GM21367 (cell line): ENCODE results near the gene TMEM242.
"Not testable (repeated sequence)": the region's sequence is repeated elsewhere in the genome, so short reads cannot be mapped to it uniquely, and the experiment has no call there.

Experiments
- ATAC-seq: cut with Tn5 transposase; IDR thresholded peaks from one replicate; pipeline ENCODE4 v1.9.1; 2021; ENCODE audit not compliant: unreplicated experiment

The TMEM242 gene

DNA sequence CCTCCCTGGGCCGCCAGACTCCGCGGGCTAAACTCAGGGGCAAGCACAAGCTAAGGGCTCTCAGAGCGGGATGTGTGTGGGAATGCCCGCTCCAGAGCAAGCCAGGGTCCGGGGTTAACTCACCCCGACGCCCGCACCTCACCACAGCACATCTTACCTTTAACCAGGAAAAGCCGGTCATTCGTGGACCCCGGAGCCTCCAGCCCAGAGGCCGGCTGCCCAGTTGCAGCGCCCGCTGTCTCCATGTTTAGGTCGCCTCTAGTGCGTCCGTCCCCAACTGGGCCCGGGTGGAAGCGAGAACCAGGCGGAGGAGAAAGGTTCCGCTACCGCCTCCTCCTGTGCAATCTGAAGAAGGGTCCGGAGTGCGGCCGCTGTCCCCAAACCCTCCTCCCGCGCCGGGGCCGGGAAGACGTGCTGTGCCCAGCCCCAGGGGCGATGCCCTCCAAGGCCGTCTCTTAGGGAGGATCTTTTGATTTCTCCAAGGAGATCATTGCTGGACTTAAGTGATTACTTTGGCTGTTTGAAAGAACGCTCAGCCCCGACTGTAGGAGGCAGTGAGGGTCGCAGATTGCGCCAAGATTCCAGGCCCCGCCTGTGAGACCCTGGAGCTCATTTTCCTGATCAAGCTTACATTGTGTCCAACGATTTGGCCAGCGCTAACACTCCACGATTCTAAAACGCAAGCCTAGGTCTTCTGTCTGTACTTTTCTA is at the start of gene TMEM242:
Gene TMEM242, minus strand, starts transcription at position 265 of the 711 bp plus-strand sequence. Its CDS starts 20 bp downstream, at position 245.
- ATAC-seq: peak; percentile 81

DNA sequence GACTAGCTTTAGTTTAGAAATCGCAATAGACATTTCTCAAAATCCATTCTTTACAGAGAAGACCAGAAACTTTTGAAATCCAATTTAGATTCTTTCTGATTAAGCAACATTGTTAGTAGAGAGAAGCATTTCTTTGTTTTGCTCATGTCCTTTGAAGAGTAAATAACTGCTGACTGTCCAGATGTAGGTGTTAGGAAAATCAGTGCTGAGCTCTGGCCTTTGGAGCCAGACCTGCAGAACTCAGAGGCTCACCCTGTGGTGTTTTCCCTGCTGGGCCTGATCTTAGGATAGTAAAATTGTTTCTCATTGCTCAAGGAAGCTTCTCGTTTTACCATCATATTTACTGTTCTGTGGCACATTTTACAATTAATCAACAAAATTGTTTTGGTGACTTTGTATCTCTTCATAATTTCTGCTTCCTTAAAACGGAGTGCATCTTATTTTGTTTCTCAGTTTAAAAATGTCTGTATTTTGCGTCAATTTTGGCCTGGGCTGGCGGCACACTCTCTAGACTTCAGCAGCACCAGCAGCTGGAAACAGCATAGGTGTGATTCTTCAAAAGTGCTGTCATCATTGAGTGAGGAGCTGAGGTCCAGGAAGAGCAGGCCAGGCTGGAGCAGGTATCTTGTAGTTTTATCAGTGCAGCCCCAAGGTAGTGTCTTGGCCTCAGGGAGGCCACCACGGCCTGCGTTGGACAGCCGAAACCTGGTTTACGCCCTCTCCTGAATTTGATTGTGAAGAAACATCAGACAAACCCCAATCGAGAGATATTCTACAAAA is 49.4 kb upstream of the TMEM242 start:
- no peak for ATAC-seq

DNA sequence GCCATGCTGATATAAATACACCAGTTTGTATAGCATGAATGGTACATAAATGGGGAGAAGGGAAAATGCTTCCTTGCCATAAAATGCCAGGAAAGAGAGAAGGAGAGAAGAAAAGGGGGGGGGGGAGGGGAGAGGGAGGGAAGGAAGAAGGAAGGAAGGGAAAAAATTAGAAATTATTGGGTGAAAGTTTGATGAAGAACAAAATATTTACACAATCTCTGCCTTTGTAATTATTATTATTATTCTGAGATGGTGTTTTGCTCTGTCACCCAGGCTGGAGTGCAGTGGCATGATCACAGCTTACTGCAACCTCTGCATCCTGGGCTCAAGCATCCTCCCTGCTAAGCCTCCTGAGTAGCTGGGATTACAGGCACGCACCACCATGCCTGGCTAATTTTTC is 47.4 kb upstream of the TMEM242 start:
- ATAC-seq: no peak

DNA sequence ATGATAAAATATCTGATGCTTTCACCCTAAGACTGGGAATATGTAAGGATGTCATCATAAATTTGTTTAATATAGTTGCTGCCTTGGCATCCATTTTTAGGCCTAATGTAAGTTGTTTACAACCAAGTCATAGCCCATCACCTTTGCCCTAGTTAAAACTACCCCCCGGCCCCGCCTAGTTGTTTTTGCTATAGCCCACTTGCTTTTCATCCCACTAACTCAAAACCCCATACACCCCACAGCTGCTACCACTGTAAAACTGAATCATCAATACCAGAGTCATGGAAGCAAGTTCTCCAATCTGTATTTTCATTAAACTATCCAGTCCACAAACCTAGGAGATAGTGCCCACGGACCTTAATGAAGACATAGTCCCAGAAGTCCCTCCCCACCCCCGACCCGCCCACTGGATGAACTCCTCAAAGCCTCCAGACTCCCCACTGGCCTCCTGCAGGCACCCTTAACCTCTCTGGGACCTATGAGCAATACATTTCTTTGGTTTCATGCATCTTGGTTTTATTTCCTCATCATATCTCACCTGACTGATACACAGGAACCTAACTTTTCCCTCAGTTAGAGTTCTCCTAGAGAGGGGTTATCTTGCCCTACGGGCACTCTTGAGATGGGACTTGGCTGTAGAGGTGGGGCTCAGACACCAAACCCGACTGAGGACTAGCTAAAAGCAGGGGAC is 45.2 kb upstream of the TMEM242 start:
- ATAC-seq: no peak

DNA sequence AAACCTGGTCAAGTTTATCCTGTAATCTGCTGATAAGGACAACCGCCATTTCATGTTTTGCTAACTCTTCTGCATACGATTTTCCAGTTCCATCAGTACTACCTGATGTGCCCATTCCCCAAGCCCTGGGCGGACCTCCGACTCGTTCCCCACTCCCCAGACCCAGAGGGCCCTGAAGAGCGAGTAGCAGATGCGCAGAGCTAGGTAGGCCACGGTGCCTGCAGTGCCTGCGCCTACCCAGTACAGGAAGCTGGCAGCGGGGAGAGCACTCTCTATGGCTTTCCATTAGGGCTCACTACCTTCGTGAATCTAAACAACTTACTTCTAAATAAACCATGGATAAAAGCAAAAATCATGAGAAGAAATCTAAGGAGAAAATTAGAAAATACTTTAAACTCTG is 43.3 kb upstream of the TMEM242 start:
- ATAC-seq: no peak

DNA sequence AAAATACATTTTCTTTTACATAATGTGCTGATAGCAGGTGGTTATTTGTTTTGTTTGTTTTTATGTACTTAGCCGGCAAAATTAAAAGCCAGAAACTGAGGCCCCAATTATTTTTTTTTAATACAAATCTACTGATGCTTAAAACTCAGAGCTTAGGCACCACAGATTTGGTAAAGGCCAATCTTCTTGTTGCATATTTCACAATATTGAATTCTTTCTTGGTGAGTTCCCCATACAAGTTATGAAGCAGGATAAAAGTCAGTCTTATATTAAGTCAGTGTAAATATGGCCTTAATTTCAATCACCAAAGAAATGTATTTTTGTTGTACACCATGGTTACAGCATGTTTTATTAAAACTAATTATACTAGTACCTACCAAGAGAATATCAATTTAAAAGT is 41.4 kb upstream of the TMEM242 start:
- ATAC-seq: no peak

DNA sequence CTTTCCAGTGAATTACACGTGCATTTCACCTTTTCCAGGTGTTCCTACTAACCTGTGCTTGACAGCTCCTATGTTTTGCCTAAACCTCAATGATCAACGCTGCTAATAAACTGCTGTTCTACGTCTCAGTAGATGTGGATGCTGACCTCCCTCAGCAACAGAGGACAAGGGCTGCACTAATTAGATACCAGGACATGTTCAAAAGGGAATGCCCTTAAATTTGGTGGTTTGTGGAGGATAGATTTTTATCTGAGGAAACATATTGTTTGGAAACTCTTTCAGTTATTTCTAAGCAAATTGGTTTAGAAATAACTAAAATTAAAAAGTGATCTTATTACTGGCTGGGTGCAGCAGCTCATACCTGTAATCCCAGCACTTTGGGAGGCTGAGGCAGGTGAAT is 38.6 kb upstream of the TMEM242 start:
- ATAC-seq: no peak

DNA sequence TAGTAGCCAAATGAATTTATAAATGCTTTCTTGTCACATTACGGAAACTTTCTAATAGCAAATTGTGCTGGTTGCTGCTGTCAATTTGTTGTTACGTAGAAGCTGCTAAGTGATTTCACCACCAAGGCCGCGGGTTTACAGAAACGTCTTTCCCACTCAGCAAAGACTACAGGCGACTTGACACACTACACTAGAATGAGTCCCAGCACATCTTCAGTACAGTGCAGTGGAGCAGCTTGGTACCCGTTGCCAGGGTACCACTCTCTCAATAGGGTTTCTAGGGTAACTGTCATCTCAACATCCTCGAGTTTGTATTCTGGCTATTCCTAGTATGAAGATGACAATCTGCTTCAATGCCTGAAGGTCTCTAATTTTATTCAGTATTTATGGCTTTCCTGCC is 35.0 kb upstream of the TMEM242 start:
- no peak for ATAC-seq

DNA sequence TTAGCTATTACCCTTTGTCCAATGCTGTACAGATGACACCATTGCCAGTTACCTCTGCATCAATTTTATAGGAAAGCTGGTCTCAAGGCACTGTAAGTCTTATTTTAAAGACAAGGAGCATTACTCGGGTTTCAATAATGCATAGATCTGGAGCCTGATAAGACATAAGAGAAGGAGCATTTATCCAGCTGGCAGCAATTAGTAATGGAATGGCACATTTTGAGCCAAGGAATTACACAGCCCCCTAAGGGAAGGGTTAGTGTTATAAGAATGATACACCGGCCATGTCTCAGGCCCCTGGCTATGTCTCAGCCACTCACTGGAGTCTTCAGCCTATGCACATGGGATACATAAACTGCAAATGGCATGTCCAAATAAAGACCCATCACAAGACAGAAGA is 23.1 kb upstream of the TMEM242 start:
- no peak for ATAC-seq

DNA sequence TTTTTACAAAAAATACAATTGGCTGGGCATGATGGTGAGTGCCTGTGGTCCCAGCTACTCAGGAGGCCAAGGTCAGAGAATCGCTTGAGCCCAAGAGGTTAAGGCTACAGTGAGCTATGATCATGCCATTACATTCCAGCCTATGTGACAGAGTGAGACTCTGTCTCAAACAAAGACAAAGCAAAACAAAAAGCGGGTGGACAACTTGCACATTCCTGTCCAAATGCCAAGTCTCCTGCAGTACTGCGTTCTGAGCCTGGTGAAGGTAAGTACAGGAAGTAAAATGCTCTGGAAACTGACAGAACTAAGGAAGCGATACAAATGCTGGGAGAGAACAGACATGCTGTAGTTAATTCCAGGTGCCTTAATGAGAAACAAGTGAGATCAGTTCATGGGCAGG is 20.4 kb upstream of the TMEM242 start:
- ATAC-seq: no peak

DNA sequence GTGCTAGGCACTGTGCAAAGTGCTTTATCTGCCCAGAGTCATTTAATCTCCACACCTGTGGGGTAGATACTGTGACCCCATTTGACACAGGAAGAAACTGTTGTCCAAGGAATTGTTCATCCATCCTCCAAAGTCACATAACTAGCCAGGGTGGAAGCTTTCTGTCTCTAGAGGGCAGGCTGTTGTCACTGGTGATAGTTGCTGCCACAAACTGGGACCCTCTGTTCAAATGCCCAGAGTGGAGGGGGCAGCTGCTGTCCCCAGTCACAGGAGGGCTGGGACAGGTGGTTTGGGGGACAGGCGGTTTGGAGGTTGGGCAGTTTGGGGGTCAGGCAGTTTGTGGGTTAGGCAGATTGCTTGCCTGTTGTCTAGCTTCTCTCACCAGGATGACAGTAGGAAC is 16.1 kb upstream of the TMEM242 start:
- no peak for ATAC-seq

DNA sequence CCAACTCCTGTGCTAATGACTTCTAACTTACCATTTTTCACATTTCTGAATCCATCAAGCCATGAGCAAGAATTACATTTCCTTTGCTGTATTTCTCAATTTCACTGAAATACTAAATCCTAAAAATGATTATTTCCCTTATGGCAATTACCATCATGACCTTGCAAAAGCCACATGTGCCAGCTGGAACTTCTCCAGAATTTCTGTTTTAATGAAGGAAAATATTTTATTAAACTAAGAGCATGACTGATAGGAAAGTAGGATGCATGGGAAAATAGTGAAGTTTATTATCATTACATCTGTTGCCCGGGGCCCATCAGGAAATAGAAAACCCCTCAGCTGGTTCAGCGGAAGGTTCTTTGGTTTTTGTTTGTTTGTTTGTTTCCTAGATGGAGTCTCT is 14.4 kb upstream of the TMEM242 start:
- ATAC-seq: no peak

DNA sequence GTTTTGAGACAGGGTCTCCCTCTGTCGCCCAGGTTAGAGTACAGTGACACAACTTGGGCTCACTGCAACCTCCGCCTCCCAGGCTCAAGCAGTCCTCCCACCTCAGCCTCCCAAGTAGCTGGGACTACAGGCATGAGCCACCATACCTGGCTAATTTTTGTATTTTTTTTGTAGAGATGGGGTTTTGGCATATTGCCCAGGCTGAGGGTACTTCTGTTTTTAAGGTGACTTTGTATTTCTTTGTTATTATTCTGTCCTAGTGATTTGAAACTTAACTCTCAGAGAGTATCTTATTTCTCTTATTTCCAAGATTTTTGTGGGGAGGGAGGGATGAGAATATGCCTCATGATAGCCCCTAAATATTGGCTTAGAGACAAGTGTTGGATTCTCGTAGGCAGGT is 14.0 kb upstream of the TMEM242 start:
- not testable (repeated sequence) for ATAC-seq

DNA sequence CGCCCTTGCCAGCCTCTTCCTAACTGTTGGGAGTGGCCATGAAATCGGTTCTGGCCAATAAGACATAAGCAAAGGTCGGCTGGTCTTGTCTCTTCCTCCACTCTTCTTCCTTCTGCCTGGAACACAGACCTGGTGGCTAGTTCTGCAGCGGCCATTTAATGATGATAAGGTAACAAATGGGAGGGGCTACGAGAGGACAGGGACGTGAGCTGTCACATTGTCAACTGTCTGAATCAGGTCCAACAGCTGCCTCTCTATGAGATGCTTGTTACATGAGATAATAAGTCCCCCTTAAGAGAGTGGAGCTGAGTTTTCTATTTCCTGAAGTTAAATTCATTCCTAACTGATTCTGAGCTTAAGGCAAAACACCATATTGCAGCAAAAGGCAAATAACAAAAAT is 12.5 kb upstream of the TMEM242 start:
- no peak for ATAC-seq

DNA sequence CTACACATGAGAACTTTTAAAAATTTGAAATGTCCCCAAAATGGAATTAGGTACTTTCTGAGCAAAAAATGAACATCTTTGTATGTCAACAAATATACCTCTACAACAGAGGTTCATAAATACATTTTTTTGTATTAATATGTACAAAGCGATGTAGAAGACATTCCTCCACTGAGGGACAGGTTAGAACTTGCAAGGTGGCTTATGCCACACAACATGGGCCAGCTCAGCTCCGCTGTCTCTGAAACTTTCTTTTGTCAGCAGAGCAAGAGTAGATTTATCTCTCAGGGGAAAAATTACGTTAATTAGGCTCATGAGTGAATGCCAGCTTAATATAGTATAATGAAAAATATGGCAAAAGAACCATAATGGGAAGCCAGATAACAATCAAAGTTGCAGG is 10.6 kb upstream of the TMEM242 start:
- no peak for ATAC-seq

DNA sequence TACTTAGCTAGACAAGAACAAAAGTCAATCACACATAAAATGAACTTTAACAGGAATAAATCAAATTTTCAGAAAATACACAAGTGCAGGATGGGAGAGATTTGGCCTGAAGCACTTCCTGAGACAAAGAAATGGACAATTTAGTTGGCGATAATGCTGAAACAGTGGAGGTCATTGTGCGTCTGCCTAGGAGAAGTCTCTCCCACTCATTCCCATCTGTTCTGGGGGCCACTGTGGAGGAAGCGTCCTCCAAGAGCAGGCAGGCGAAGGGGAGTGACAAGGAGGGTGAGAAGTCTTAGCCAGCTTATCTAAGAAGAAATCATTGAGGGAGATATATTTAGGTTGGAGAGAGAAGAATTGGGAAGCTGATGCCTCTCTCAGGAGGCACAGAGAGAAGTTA is 10.2 kb upstream of the TMEM242 start:
- ATAC-seq: no peak

DNA sequence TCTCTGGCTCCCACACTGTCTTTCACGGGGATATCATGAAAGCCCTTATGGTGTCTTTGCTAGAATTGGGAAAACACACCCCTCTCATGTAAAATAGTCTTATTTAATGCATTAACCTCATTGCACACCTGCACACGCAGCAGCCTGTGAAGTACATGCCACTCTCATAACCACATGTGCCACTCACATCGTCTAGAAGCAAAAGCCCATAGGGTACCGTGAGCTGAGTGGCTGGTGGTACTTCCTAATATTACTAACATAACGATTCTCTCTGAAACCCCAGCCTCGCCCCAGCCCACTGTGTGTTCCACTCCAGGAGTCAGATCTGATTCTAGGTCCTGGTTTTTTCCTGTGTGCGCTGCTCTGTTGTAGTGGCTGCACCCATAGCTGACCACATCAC is 9.5 kb upstream of the TMEM242 start:
- ATAC-seq: no peak

DNA sequence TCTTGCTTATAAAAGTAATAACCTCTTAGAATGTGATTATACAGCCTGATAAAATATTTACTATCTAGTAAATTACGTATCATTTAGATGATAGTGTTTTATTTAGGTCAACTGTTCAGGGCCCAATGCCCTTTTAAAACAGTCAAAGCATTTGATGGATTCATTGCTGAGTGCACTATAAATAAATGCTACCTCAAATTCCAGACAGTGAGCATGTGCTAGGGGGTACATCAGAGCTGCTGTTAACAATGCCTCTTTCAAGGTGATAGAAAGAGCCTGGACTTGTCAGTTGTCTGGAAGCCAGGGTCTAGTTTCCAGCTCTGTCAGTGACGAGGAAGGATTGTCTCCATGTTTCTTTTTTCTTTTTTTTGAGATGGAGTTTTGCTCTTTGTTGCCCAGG is 7.5 kb upstream of the TMEM242 start:
- ATAC-seq: no peak

DNA sequence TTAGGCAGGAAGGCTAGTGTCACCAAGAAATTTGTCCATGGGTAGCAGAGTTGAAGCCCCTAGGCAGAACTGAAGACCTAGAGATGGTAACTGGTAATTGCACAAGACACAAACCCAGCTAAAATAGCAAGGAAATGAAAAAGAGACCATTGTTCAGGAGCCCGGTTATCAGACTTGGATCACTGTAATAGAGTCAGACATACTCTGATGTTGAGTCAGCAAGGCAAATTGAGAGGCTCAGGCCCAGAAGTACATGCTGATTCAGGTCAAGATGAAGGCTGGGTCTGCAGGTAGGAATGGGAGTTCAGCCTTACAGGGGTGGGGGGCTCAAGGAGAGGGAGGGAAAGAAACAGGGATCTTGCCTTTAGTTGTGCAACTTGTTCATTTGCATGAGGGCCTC is 6.5 kb upstream of the TMEM242 start:
- no peak for ATAC-seq

DNA sequence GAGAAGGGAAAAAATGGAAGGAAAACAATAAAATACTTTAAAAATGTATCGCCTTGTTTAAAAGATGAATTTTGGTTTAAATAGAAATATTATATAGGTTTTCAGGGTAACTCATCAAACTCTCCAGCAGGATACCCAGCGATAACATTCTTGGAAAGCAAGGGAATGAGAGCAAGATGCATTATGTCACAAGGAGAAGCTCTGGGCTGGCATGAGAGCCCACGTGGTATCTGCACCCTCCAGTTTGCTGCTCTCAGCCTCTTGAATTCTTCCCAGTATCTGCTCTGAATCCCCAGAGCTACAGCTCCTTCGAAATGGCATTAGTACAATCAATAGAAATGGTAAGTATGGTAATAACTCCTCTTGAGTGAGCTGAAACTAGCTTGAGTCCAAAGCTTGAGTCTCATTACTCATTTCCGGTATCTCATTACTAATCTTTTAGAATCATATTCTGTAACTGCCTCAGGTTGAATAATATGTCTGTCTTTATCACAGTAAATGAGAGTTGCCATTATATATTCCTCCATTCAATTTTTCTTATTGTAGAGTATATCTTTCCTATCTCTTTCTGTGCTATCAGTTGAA is 4.9 kb upstream of the TMEM242 start:
- no peak for ATAC-seq

DNA sequence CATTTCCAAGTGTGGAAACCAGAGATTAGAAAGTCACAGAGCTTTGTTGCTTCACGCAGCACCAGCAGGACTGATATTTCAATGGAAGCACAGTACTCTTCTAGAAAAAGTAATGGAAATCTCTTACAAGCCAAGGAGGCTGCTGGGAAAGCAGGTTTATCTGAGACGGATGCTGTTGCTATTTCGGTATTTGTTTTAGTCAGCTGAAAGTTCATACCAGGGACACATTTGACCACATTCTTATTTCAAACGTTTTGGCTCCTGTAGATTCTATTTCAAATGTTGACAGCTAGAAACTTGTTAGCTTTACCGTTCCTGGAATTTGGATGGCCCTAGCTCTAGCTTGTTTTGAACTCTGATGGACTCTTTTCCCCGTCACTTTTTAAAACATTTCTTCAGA is 3.7 kb upstream of the TMEM242 start:
- ATAC-seq: no peak
